ENCODE data around the gene SPACA4. TPM values are rescaled to one million over a fixed set of nuclear protein-coding genes. Genes with fewer than 3 reads are reported as not detected.

The SPACA4 gene
- total and polyA plus RNA-seq, 7 experiments from 2014 or later, result not detected

- H3K27me3 Mint-ChIP-seq, result peaks cover 0 to 3% (median 0%) of the 10 kb centered on the region in 5 donors
- CTCF ChIA-PET, result interaction anchor here (0.6 to 2.0 kb wide), 3 partner anchors 10 to 190 kb away, joined by 3 to 6 read pairs (median 3); no protein-coding TSS in a partner anchor
- peak overlapping the region in 6 of 9 donors; percentile 1 to 89 (median 74) for H3K27ac Mint-ChIP-seq
- H3K4me3 Mint-ChIP-seq, result no peak overlapping the region
- Histone ChIP-seq H3K27me3 (ENCODE audit: control insufficient read depth in 2 of 2, insufficient read depth in 2 of 2, low read length in 2 of 2) (no peaks in the 10 kb centered on the region), H3K4me1 (ENCODE audit: control insufficient read depth in 2 of 2, insufficient read depth in 2 of 2, low read length in 2 of 2) (peaks cover 6 to 15% of the 10 kb centered on the region in 2 donors), H3K4me3 (ENCODE audit: low read length) (no peak overlapping the region), H3K9me3 (ENCODE audit: control insufficient read depth in 2 of 3, low read length in 3 of 3) (no peaks in the 10 kb centered on the region), H3K27ac (ENCODE audit: low read depth, low read length) (no peak overlapping the region), H3K36me3 (ENCODE audit: control insufficient read depth in 2 of 3, insufficient read depth in 3 of 3, low read length in 3 of 3) (no peaks in the 10 kb centered on the region)
- H3K9me3 Mint-ChIP-seq, result no peaks in the 10 kb centered on the region
- intact Hi-C loops (cut with micrococcal nuclease), result no loop called here
- POLR2A ChIA-PET, result interaction anchor here (0.6 to 1.2 kb wide), 2 partner anchors 73 to 228 kb away, joined by 4 to 7 read pairs; no protein-coding TSS in a partner anchor
- no peaks in the 10 kb centered on the region for H3K36me3 Mint-ChIP-seq
- ATAC-seq, result no peak
- no peak for DNase-seq
- peaks cover 13 to 48% (median 29%) of the 10 kb centered on the region in 7 donors for H3K4me1 Mint-ChIP-seq
Measured at GRCh38 chr19:48651683-48652048, 45.1 kb downstream of the SPACA4 start.

- Mint-ChIP-seq H3K27ac (peak overlapping the region in 3 of 9 donors; percentile 37 to 81 (median 76)), H3K4me1 (peaks cover 5 to 29% (median 13%) of the 10 kb centered on the region in 7 donors), H3K27me3 (peaks cover 0 to 11% (median 0%) of the 10 kb centered on the region in 5 donors), H3K36me3 (no peaks in the 10 kb centered on the region), H3K4me3 (no peak overlapping the region), H3K9me3 (no peaks in the 10 kb centered on the region)
- DNase-seq, result no peak
- H3K36me3 ChIP-seq (ENCODE audit: control insufficient read depth in 2 of 3, insufficient read depth in 3 of 3, low read length in 3 of 3), result no peaks in the 10 kb centered on the region
- H3K4me1 ChIP-seq (ENCODE audit: control insufficient read depth in 2 of 2, insufficient read depth in 2 of 2, low read length in 2 of 2), result peaks cover 3% of the 10 kb centered on the region in 2 donors
- H3K9me3 ChIP-seq (ENCODE audit: control insufficient read depth in 2 of 3, low read length in 3 of 3), result no peaks in the 10 kb centered on the region
- H3K27ac ChIP-seq (ENCODE audit: low read depth, low read length), result no peak overlapping the region
- ChIA-PET CTCF (no interaction called here), POLR2A (no interaction called here)
- no peak overlapping the region for H3K4me3 ChIP-seq (ENCODE audit: low read length)
- intact Hi-C loops (cut with micrococcal nuclease), result no loop called here
- no peak for ATAC-seq
- no peaks in the 10 kb centered on the region for H3K27me3 ChIP-seq (ENCODE audit: control insufficient read depth in 2 of 2, insufficient read depth in 2 of 2, low read length in 2 of 2)
Measured at GRCh38 chr19:48654299-48655059, 47.9 kb downstream of the SPACA4 start.

DNA sequence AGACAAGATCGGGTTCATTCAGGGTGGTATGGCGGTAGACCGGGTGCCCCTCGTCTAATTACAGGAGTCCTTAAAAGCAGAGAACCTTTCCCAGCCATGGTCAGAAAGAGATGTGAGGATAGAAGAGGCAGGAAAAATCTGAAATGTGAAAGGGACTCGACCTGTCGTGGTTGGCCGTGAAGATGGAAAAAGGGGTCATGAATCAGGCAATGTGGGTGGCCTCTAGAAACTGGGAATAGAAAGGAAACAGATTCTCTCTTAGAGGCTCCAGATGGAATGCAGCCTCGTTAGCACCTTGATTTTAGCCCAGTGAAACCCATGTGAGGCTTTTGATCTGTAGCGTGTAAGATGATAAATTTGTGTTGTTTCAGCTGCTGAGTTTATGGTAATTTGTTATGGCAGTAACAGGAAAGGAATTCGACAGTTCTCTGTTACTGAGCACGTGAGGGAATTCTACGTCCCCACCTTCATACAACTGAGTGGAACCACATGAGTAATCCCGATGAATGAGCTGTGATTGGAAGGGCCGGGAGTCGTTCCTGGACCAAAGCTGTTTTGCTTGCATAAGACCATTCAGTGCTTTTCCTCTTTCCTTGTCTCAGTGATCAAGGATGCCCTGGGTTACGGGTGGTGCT is 50.4 kb downstream of the SPACA4 start:
- Mint-ChIP-seq H3K27me3 (peaks cover 0 to 11% (median 0%) of the 10 kb centered on the region in 5 donors), H3K27ac (peak overlapping the region in 1 of 9 donors; percentile 6), H3K4me1 (peaks cover 7 to 28% (median 13%) of the 10 kb centered on the region in 7 donors), H3K4me3 (no peak overlapping the region), H3K36me3 (no peaks in the 10 kb centered on the region), H3K9me3 (no peaks in the 10 kb centered on the region)
- ATAC-seq (no peak), DNase-seq (no peak)
- H3K27me3 ChIP-seq (ENCODE audit: control insufficient read depth in 2 of 2, insufficient read depth in 2 of 2, low read length in 2 of 2), result no peaks in the 10 kb centered on the region
- ChIA-PET CTCF (interaction anchor here (0.7 kb wide), 1 partner anchor 8 kb away, joined by 8 read pairs; no protein-coding TSS in a partner anchor), POLR2A (interaction anchor here (0.7 kb wide), 1 partner anchor 18 kb away, joined by 3 read pairs; no protein-coding TSS in a partner anchor)
- no peak overlapping the region for H3K27ac ChIP-seq (ENCODE audit: low read depth, low read length)
- H3K4me1 ChIP-seq (ENCODE audit: control insufficient read depth in 2 of 2, insufficient read depth in 2 of 2, low read length in 2 of 2), result peaks cover 6 to 9% of the 10 kb centered on the region in 2 donors
- H3K36me3 ChIP-seq (ENCODE audit: control insufficient read depth in 2 of 3, insufficient read depth in 3 of 3, low read length in 3 of 3), result no peaks in the 10 kb centered on the region
- H3K4me3 ChIP-seq (ENCODE audit: low read length), result no peak overlapping the region
- H3K9me3 ChIP-seq (ENCODE audit: control insufficient read depth in 2 of 3, low read length in 3 of 3), result no peaks in the 10 kb centered on the region
- intact Hi-C loops (cut with micrococcal nuclease), result no loop called here

Other genes starting within 250 kb of the SPACA4 start
- gene TMEM143, start 242.8 kb upstream of the SPACA4 start, total RNA-seq, result 10 to 100 TPM; 11.6 to 39.8 (median 20.1) TPM
- 10 to 100 TPM in 1 of 2 donors, 1 to 10 TPM in 1; 5.7 to 12.7 TPM for gene TMEM143, start 242.8 kb upstream of the SPACA4 start, polyA plus RNA-seq
- gene SYNGR4, start 242.4 kb upstream of the SPACA4 start, total RNA-seq, result not detected
- gene SYNGR4, start 242.4 kb upstream of the SPACA4 start, polyA plus RNA-seq, result not detected
- gene KDELR1, start 215.2 kb upstream of the SPACA4 start, total RNA-seq, result 10 to 100 TPM; 42.7 to 73.9 (median 52.3) TPM
- 10 to 100 TPM; 22.2 to 24.3 TPM for gene KDELR1, start 215.2 kb upstream of the SPACA4 start, polyA plus RNA-seq
- gene GRIN2D, start 213.1 kb upstream of the SPACA4 start, total RNA-seq, result under 1 TPM; 0.08 to 0.39 (median 0.11) TPM
- not detected for gene GRIN2D, start 213.1 kb upstream of the SPACA4 start, polyA plus RNA-seq
- gene GRWD1, start 160.8 kb upstream of the SPACA4 start, total RNA-seq, result 10 to 100 TPM; 26.1 to 45.8 (median 36.3) TPM
- 10 to 100 TPM; 42.8 to 51.6 TPM for gene GRWD1, start 160.8 kb upstream of the SPACA4 start, polyA plus RNA-seq
- 1 to 10 TPM; 1.5 to 3.9 (median 2.4) TPM for gene KCNJ14, start 151.2 kb upstream of the SPACA4 start, total RNA-seq
- under 1 TPM; 0.05 to 0.21 TPM for gene KCNJ14, start 151.2 kb upstream of the SPACA4 start, polyA plus RNA-seq
- gene CYTH2, start 137.4 kb upstream of the SPACA4 start, total RNA-seq, result 10 to 100 TPM; 41.0 to 82.1 (median 54.9) TPM
- 10 to 100 TPM; 23.6 to 37.3 TPM for gene CYTH2, start 137.4 kb upstream of the SPACA4 start, polyA plus RNA-seq
- 10 to 100 TPM in 4 of 5 experiments, 1 to 10 TPM in 1; 5.3 to 21.4 (median 19.2) TPM for gene LMTK3, start 94.9 kb upstream of the SPACA4 start, total RNA-seq
- gene LMTK3, start 94.9 kb upstream of the SPACA4 start, polyA plus RNA-seq, result under 1 TPM in 1 of 2 donors, not detected in 1; 0.03 TPM
- not detected for gene SULT2B1, start 54.6 kb upstream of the SPACA4 start, total RNA-seq
- under 1 TPM in 1 of 2 donors, not detected in 1; 0.41 TPM for gene SULT2B1, start 54.6 kb upstream of the SPACA4 start, polyA plus RNA-seq
- 1 to 10 TPM in 3 of 5 experiments, under 1 TPM in 1, not detected in 1; 0.80 to 3.7 (median 2.9) TPM for gene FAM83E, start 8.3 kb downstream of the SPACA4 start, total RNA-seq
- under 1 TPM in 1 of 2 donors, not detected in 1; 0.66 TPM for gene FAM83E, start 8.3 kb downstream of the SPACA4 start, polyA plus RNA-seq
- 1,000 to 10,000 TPM; 1,570 to 2,826 (median 2,745) TPM for gene RPL18, start 12.4 kb downstream of the SPACA4 start, total RNA-seq
- gene RPL18, start 12.4 kb downstream of the SPACA4 start, polyA plus RNA-seq, result 1,000 to 10,000 TPM; 2,813 to 2,817 TPM
- 10 to 100 TPM; 20.1 to 34.7 (median 30.5) TPM for gene SPHK2, start 12.8 kb downstream of the SPACA4 start, total RNA-seq
- 10 to 100 TPM; 11.2 to 11.7 TPM for gene SPHK2, start 12.8 kb downstream of the SPACA4 start, polyA plus RNA-seq
- gene DBP, start 30.6 kb downstream of the SPACA4 start, total RNA-seq, result 10 to 100 TPM; 11.9 to 79.9 (median 33.2) TPM
- gene DBP, start 30.6 kb downstream of the SPACA4 start, polyA plus RNA-seq, result 100 to 1,000 TPM in 1 of 2 donors, 10 to 100 TPM in 1; 61.7 to 130 TPM
- gene CA11, start 39.4 kb downstream of the SPACA4 start, total RNA-seq, result 10 to 100 TPM in 4 of 5 experiments, 1 to 10 TPM in 1; 7.5 to 20.5 (median 12.5) TPM
- 1 to 10 TPM; 6.3 to 8.0 TPM for gene CA11, start 39.4 kb downstream of the SPACA4 start, polyA plus RNA-seq
- gene NTN5, start 66.3 kb downstream of the SPACA4 start, total RNA-seq, result 1 to 10 TPM in 4 of 5 experiments, under 1 TPM in 1; 0.99 to 5.9 (median 3.0) TPM
- gene NTN5, start 66.3 kb downstream of the SPACA4 start, polyA plus RNA-seq, result under 1 TPM; 0.41 to 0.59 TPM
- gene FUT2, start 89.2 kb downstream of the SPACA4 start, total RNA-seq, result not detected
- gene FUT2, start 89.2 kb downstream of the SPACA4 start, polyA plus RNA-seq, result under 1 TPM; 0.09 to 0.78 TPM
- 1 to 10 TPM in 3 of 5 experiments, under 1 TPM in 2; 0.80 to 2.1 (median 1.3) TPM for gene MAMSTR, start 113.0 kb downstream of the SPACA4 start, total RNA-seq
- under 1 TPM; 0.25 to 0.87 TPM for gene MAMSTR, start 113.0 kb downstream of the SPACA4 start, polyA plus RNA-seq
- under 1 TPM in 2 of 5 experiments, not detected in 3; 0.12 to 0.21 TPM for gene RASIP1, start 133.9 kb downstream of the SPACA4 start, total RNA-seq
- gene RASIP1, start 133.9 kb downstream of the SPACA4 start, polyA plus RNA-seq, result under 1 TPM; 0.12 to 0.65 TPM
- not detected for gene IZUMO1, start 140.2 kb downstream of the SPACA4 start, total RNA-seq
- gene IZUMO1, start 140.2 kb downstream of the SPACA4 start, polyA plus RNA-seq, result not detected
- gene FUT1, start 145.9 kb downstream of the SPACA4 start, total RNA-seq, result under 1 TPM in 1 of 5 experiments, not detected in 4; 0.17 TPM
- gene FUT1, start 145.9 kb downstream of the SPACA4 start, polyA plus RNA-seq, result not detected
- not detected for gene FGF21, start 148.8 kb downstream of the SPACA4 start, total RNA-seq
- not detected for gene FGF21, start 148.8 kb downstream of the SPACA4 start, polyA plus RNA-seq
- gene BCAT2, start 204.3 kb downstream of the SPACA4 start, total RNA-seq, result 10 to 100 TPM; 16.7 to 53.1 (median 22.5) TPM
- gene BCAT2, start 204.3 kb downstream of the SPACA4 start, polyA plus RNA-seq, result 10 to 100 TPM; 25.5 to 30.9 TPM
- gene HSD17B14, start 229.7 kb downstream of the SPACA4 start, total RNA-seq, result 1 to 10 TPM in 2 of 5 experiments, under 1 TPM in 2, not detected in 1; 0.38 to 2.9 (median 1.2) TPM
- 1 to 10 TPM in 1 of 2 donors, under 1 TPM in 1; 0.66 to 1.7 TPM for gene HSD17B14, start 229.7 kb downstream of the SPACA4 start, polyA plus RNA-seq

Measured in naive thymus-derived CD4-positive, alpha-beta T cell (primary cell).